ENCODE measurements around the gene C9orf152.
"Not testable (repeated sequence)": the region's sequence is repeated elsewhere in the genome, so short reads cannot be mapped to it uniquely, and the experiment has no call there.

C9orf152 gene

DNA sequence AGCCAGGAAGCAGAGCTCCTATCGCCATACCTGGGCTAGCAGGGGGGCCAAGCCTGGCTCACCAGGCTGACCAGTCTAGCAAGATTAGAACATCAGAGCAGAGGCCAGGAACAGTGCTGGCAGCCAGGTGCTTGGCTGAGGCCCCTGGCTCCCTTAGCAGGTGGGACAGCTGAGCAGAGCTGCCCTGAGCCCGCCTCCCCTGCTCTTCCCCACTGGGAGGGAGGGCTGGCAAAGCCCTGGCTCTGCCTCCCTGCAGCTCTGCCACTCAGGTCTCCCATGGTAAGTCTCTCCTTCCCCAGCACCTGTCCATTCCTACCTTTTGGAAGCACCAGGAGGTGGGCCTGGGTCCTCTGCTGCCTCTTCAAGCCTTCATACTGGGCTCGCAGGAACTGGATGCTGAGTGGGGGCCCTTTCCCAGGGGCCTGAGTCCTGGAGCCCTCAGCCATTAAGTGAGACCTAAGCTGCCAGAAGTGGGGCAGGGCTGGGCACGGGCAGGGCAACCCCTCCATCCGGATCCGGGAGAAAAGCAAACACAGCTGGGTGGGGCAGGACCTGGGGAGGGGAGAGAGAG, 803 bp downstream of the C9orf152 start:
- Histone ChIP-seq H3K9me3 (ENCODE audit: severe bottlenecking) (no peaks in the 10 kb centered on the region), H3K36me3 (ENCODE audit: low read depth) (no peaks in the 10 kb centered on the region), H3K4me1 (ENCODE audit: insufficient read depth, poor library complexity, severe bottlenecking) (peaks cover 3% of the 10 kb centered on the region), H3K27me3 (ENCODE audit: insufficient read depth, poor library complexity, severe bottlenecking) (no peaks in the 10 kb centered on the region), H3K4me3 (ENCODE audit: severe bottlenecking) (no peak overlapping the region), H3K27ac (ENCODE audit: poor library complexity, severe bottlenecking) (no peak overlapping the region)
- ATAC-seq (ENCODE audit: low read depth) = no peak
- no peak for TF ChIP-seq CTCF (IDR thresholded peaks at IDR 0.05; ENCODE audit: poor library complexity, severe bottlenecking)
- DNase-seq (ENCODE audit: low spot score) = no peak

DNA sequence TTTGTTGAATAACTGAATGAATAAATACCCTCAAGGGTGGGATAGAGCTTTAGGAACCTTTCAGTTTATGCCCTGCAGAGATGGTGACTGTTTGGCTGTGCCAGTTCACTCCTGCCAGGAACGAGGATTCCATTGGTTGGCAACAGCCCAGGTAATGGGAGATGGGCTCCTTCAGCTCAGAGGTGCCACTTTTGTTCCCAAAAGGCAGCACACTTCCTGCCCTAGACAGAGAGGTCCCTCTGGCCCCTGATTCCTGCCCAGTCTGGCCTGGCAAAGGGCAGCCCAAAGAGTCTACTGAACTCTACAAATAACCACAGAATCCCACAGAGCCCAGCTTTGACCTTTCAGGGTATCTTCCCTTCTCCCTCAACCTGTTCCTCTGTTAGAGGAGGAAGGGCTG, 1.6 kb downstream of the C9orf152 start:
- Histone ChIP-seq H3K4me3 (ENCODE audit: severe bottlenecking) (no peak overlapping the region), H3K27ac (ENCODE audit: poor library complexity, severe bottlenecking) (no peak overlapping the region), H3K4me1 (ENCODE audit: insufficient read depth, poor library complexity, severe bottlenecking) (peaks cover 3% of the 10 kb centered on the region), H3K36me3 (ENCODE audit: low read depth) (no peaks in the 10 kb centered on the region), H3K9me3 (ENCODE audit: severe bottlenecking) (no peaks in the 10 kb centered on the region), H3K27me3 (ENCODE audit: insufficient read depth, poor library complexity, severe bottlenecking) (no peaks in the 10 kb centered on the region)
- TF ChIP-seq CTCF (IDR thresholded peaks at IDR 0.05; ENCODE audit: poor library complexity, severe bottlenecking) = no peak
- ATAC-seq (ENCODE audit: low read depth) (no peak), DNase-seq (ENCODE audit: low spot score) (no peak)

- H3K27ac ChIP-seq (ENCODE audit: poor library complexity, severe bottlenecking); DNase-seq (ENCODE audit: low spot score); H3K9me3 ChIP-seq (ENCODE audit: severe bottlenecking); H3K4me1 ChIP-seq (ENCODE audit: insufficient read depth, poor library complexity, severe bottlenecking); H3K36me3 ChIP-seq (ENCODE audit: low read depth); H3K27me3 ChIP-seq (ENCODE audit: insufficient read depth, poor library complexity, severe bottlenecking); ATAC-seq (ENCODE audit: low read depth); H3K4me3 ChIP-seq (ENCODE audit: severe bottlenecking): not testable (repeated sequence)
Measured at GRCh38 chr9:110205612-110206011, 2.3 kb downstream of the C9orf152 start.

DNA sequence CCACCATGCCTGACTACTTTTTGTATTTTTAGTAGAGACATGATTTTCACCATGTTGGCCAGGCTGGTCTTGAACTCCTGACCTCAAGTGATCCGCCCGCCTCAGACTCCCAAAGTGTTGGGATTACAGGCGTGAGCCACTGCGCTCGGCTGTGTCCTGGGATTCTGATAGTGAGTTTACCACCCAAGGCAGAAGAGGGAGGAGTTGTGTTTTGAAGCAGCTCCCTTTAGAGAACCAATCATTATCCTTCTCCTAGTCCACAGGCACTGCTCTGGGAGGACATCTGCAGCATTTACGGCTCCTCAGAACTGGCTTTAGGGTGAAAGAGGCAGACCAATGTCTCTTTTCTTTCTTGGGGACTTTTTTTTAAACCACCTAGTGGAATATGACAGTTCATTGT, 5.7 kb downstream of the C9orf152 start:
- DNase-seq (ENCODE audit: low spot score) = no peak
- TF ChIP-seq CTCF (IDR thresholded peaks at IDR 0.05; ENCODE audit: poor library complexity, severe bottlenecking) = no peak
- Histone ChIP-seq H3K27me3 (ENCODE audit: insufficient read depth, poor library complexity, severe bottlenecking) (no peaks in the 10 kb centered on the region), H3K36me3 (ENCODE audit: low read depth) (no peaks in the 10 kb centered on the region), H3K9me3 (ENCODE audit: severe bottlenecking) (no peaks in the 10 kb centered on the region), H3K27ac (ENCODE audit: poor library complexity, severe bottlenecking) (no peak overlapping the region), H3K4me1 (ENCODE audit: insufficient read depth, poor library complexity, severe bottlenecking) (peaks cover under 1% of the 10 kb centered on the region), H3K4me3 (ENCODE audit: severe bottlenecking) (no peak overlapping the region)
- ATAC-seq (ENCODE audit: low read depth) = no peak

DNA sequence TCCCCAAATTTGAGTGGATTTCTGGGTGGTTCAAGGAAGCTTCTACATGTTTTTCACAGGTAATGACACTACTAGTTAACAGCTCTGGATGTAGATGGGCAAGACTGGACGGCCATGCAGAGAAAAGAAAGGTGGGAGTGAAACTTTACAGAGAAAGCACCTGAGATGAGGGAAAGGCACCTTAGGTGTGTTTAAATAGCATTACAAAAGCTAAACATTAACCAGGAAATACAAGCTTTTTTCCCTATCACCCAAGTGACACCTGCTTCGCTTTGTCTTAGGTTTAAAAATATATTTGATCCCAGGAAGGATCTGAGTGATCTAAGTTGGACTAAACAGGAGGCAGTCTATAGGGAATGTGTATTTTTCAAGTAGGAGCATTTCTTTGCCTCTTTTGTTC, 8.3 kb downstream of the C9orf152 start:
- H3K4me1 ChIP-seq (ENCODE audit: insufficient read depth, poor library complexity, severe bottlenecking) = no peaks in the 10 kb centered on the region
- no peak overlapping the region for H3K27ac ChIP-seq (ENCODE audit: poor library complexity, severe bottlenecking)
- DNase-seq (ENCODE audit: low spot score) (no peak), ATAC-seq (ENCODE audit: low read depth) (no peak)
- H3K36me3 ChIP-seq (ENCODE audit: low read depth) = no peaks in the 10 kb centered on the region
- H3K27me3 ChIP-seq (ENCODE audit: insufficient read depth, poor library complexity, severe bottlenecking) = no peaks in the 10 kb centered on the region
- no peak overlapping the region for H3K4me3 ChIP-seq (ENCODE audit: severe bottlenecking)
- no peaks in the 10 kb centered on the region for H3K9me3 ChIP-seq (ENCODE audit: severe bottlenecking)
- TF ChIP-seq CTCF (IDR thresholded peaks at IDR 0.05; ENCODE audit: poor library complexity, severe bottlenecking) = no peak

Data from RWPE2 (cell line).